ENCODE data around the gene ZNG1E.
"Not testable (repeated sequence)": the region's sequence is repeated elsewhere in the genome, so short reads cannot be mapped to it uniquely, and the experiment has no call there.

ZNG1E gene

DNA sequence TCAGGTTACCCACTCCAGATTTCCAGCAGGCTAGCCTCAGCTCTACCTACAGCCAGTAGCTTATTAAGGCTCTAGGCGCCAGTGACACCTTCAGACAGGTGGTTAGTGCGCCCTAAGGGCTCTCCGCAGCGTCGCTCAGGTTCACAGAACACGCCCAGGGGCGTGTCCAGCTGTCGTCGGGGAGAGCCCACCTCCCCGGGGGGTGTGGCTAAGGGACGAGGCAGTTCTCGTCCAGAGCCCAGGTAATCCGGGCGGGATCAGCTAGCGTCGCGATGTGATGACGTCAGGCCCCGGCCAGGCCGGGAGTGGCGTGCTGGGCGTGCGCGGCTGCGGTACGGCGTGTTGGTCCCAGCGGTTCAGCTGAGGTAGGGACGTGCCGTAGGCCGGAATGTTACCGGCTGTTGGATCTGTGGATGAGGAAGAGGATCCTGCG is at the start of gene ZNG1E:
TSS of gene ZNG1E (plus strand) at position 340 of the 433 bp plus-strand sequence. CDS start at position 389, 49 bp downstream.
- DNase-seq (ENCODE audit: low read depth): not testable (repeated sequence)

DNA sequence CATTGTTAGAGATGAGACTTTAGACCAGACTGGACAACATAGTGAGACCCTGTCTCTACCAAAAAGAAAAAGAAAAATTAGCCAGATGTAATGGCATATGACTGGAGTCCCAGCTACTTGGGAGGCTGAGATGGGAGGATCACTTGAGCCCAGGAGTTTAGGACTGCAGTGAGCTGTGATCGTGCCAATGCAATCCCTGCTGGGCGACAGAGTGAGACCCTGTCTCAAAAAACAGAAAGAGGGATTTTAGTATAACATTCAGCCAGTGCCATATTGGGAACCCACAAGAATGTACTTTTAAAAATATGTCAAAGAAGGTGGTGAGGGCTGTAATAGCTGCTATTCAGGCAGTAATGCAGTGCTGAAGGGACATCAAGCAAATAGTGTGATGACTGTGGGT is 2.1 kb upstream of the ZNG1E start:
- not testable (repeated sequence) for DNase-seq (ENCODE audit: low read depth)

DNA sequence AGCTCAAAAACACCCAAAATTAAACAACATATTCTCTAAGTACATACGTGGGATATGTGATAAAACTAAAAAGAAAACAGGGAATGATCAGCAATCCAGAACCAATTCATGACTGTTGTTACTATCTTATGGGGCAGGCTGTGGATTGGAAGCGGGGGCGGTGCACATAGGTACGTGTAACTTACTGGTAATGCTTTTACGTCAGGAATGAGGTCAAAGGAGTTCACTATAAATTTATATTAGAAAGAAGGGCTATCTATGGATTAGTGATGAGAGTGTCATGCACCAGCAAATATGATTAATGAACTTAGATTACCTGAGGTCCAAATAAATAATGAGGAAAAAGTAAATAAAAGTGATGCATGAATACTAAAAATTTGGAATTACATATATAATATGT is 710 bp upstream of the ZNG1E start:
- DNase-seq (ENCODE audit: low read depth): not testable (repeated sequence)

DNA sequence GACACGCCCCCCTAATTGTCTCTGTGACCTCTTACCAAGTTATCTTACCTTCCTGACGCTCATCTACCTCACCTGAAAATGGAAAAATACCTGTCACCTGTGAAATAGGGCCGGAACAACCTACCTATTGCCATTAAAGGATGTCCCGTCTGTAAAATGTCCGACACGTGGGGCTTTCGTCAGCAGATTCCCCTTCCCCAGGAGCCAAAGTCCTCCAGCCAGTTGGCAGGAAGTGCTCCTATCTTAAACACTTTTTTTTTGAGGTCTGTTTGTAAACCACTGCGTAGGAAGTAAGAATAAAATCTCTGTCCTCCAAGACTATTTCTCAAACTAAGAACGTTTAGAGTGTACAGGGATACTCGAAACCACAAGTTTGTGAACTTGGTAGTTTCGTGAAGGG is 661 bp downstream of the ZNG1E start:
- DNase-seq (ENCODE audit: low read depth): not testable (repeated sequence)

DNA sequence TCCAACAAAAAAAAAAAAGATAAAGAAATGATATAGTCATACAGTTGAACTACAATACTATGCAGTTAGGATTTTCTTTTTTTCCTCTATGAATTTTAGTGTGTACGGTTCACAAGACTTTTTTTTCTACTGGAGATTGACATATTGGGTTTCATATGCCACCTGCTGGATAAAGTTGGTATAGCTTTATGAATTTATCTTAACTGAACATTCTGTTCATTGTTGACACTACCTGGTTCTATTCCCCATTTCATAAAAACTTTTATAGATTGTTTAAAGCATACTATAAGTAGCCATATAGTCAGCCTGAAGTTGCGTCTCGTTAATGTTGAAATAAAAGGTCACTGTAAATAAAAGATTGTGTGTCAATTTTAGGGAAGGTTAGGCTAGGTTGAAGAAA is 2.8 kb downstream of the ZNG1E start:
- DNase-seq (ENCODE audit: low read depth): not testable (repeated sequence)

DNA sequence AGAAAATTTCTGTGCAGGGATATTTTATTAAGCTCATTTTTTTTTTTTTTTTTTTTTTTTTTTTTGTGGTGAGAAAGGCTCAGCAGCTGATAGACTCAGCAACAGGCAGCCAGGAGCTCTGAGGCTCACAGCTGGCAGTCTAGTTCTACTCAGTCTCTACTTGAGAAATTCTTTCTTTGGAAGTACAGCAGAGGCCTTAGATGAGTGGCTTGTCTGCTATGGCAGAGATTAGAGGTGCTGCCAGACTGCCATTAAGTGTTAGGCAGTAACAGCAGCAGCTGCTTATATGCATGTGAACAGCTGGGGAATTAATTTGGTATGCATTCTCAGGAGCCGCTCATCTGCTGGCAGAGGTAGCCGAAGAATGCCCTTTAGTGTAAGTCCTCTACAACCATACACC is 27.8 kb downstream of the ZNG1E start:
- not testable (repeated sequence) for DNase-seq (ENCODE audit: low read depth)

DNA sequence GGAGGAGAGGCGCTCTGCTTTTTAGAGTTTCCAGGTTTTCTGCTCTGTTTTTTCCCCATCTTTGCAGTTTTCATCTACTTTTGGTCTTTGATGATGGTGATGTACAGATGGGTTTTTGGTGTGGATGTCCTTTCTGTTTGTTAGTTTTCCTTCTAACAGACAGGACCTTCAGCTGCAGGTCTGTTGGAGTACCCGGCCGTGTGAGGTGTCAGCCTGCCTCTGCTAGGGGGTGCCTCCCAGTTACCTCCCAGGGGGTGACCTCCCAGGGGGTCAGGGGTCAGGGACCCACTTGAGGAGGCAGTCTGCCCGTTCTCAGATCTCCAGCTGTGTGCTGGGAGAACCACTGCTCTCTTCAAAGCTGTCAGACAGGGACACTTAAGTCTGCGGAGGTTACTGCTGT is 38.7 kb downstream of the ZNG1E start:
- DNase-seq (ENCODE audit: low read depth): not testable (repeated sequence)

DNA sequence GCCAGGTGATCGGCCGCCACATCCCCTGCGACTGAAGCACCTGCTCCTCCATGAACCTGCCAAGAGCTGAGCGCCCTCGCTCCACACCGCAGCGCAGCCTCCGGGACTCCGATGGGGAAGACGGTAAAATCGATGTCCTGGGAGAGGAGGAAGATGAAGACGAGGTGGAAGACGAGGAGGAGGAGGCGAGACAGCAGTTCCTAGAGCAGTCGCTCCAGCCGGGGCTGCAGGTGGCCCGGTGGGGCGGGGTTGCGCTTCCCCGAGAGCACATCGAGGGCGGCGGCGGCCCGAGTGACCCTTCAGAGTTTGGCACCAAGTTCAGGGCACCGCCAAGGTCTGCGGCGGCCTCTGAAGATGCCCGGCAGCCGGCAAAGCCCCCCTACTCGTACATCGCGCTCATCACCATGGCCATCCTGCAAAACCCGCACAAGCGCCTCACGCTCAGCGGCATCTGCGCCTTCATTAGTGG is 61.4 kb downstream of the ZNG1E start, which contains the start of gene FOXD4L4:
TSS of gene FOXD4L4 (plus strand) at position 51 of the 469 bp plus-strand sequence. CDS start at position 51, 0 bp downstream.
- DNase-seq (ENCODE audit: low read depth): not testable (repeated sequence)

DNA sequence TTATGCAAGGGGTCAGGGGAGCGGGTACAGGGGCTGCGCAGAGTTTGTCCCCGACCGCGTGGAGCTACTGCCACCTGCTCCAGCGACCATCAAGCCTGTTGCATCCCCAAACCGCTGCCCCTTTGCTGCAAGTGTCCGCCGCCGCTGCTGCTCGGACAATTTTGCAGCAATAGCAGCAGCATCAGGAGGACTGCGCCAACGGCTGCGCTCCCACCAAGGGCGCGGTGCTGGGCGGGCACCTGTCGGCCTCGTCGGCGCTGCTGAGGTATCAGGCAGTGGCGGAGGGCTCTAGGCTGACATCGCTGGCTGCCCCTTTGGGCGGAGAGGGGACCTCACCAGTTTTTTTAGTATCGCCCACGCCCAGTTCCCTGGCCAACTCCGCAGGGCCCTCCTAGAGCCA is 62.4 kb downstream of the ZNG1E start:
- not testable (repeated sequence) for DNase-seq (ENCODE audit: low read depth)
